NCI-H2107 treated with DMSO at 0.1 percent for 48 hours (cell line): ENCODE measurements around the gene EMILIN1.

Experiments
- DNase-seq: peaks from one replicate; lab custom pipeline; 2025; ENCODE audit not compliant: unreplicated experiment; lab: John Stamatoyannopoulos, UW

The EMILIN1 gene

GRCh38 chr2:27078267-27079194 lies at the start of gene EMILIN1:
Gene EMILIN1, plus strand, starts transcription at chr2:27078615. Its CDS starts 451 bp downstream, at chr2:27079066.
- no peak for DNase-seq

GRCh38 chr2:27029051-27029450 lies 49.4 kb upstream of the EMILIN1 start:
- no peak for DNase-seq

GRCh38 chr2:27032495-27033252 lies 45.7 kb upstream of the EMILIN1 start, which contains the start of gene TMEM214:
Gene TMEM214, plus strand, starts transcription at chr2:27032965. Its CDS starts 51 bp downstream, at chr2:27033016.
- DNase-seq: peak; percentile 51

GRCh38 chr2:27033253-27033852 lies 45.1 kb upstream of the EMILIN1 start:
- DNase-seq: no peak

GRCh38 chr2:27038012-27038411 lies 40.4 kb upstream of the EMILIN1 start:
- no peak for DNase-seq

GRCh38 chr2:27038631-27039339 lies 39.6 kb upstream of the EMILIN1 start:
- no peak for DNase-seq

- DNase-seq: no peak
Observed at GRCh38 chr2:27039426-27039825, 39.0 kb upstream of the EMILIN1 start.

- no peak for DNase-seq
Observed at GRCh38 chr2:27039871-27040270, 38.5 kb upstream of the EMILIN1 start.

- no peak for DNase-seq
Observed at GRCh38 chr2:27040282-27040681, 38.1 kb upstream of the EMILIN1 start.

GRCh38 chr2:27041752-27042151 lies 36.7 kb upstream of the EMILIN1 start:
- no peak for DNase-seq

- DNase-seq: no peak
Observed at GRCh38 chr2:27042159-27042661, 36.2 kb upstream of the EMILIN1 start.

- DNase-seq: no peak
Observed at GRCh38 chr2:27042985-27043634, 35.3 kb upstream of the EMILIN1 start.

- no peak for DNase-seq
Observed at GRCh38 chr2:27049422-27050280, 28.8 kb upstream of the EMILIN1 start.

- DNase-seq: peak; percentile 83
Observed at GRCh38 chr2:27050281-27050995, 28.0 kb upstream of the EMILIN1 start.

- peak; percentile 75 for DNase-seq
Observed at GRCh38 chr2:27050996-27051901, 27.2 kb upstream of the EMILIN1 start, which contains the start of gene AGBL5. Gene AGBL5, plus strand, starts transcription at chr2:27051668. Its CDS starts 1,291 bp downstream, at chr2:27052959.

- no peak for DNase-seq
Observed at GRCh38 chr2:27051902-27052645, 26.3 kb upstream of the EMILIN1 start.

- DNase-seq: no peak
Observed at GRCh38 chr2:27053321-27053720, 25.1 kb upstream of the EMILIN1 start.
